DND-41 (cell line): ENCODE data around the gene ZNF143.

ENCODE experiments used
- ATAC-seq: fragments of 200-7000 bp; cut with Tn5 transposase; 3 replicates; pipeline ENCODE4 v1.9.1; 2021; ENCODE audit warnings: low read depth; ENCODE audit not compliant: insufficient read depth
- DNase-seq: peaks from one replicate; pipeline ENCODE4 v3.0.0-alpha.2; 2020
- H2AFZ ChIP-seq: 2 replicates; pipeline ENCODE4 v1.6.0; 2012; ENCODE audit warnings: low read depth, low read length
- H3K27ac ChIP-seq: 2 replicates; pipeline ENCODE4 v1.5.1; 2012; ENCODE audit warnings: low read length, inconsistent platforms
- H3K27me3 ChIP-seq: fragments of 200-600 bp; sonication (generic); 2 replicates; pipeline ENCODE4 v1.6.0; 2012; ENCODE audit warnings: low read length, mild to moderate bottlenecking, inconsistent platforms; ENCODE audit not compliant: insufficient read depth, poor library complexity
- H3K36me3 ChIP-seq: 2 replicates; pipeline ENCODE4 v1.5.1; 2012; ENCODE audit warnings: low read length, inconsistent platforms; ENCODE audit not compliant: insufficient read depth
- H3K4me1 ChIP-seq: 2 replicates; pipeline ENCODE4 v1.5.1; 2012; ENCODE audit warnings: mild to moderate bottlenecking, low read length; ENCODE audit not compliant: insufficient read depth
- H3K4me2 ChIP-seq: 2 replicates; pipeline ENCODE4 v1.6.0; 2012; ENCODE audit warnings: mild to moderate bottlenecking, moderate library complexity, low read length, inconsistent platforms; ENCODE audit not compliant: insufficient read depth
- H3K4me3 ChIP-seq, 2 experiments: fragments of 200-600 bp in 1 of 2; shearing (Covaris generic) in 1 of 2; 2 replicates each; pipeline ENCODE4 v1.5.1; 2012 to 2016; ENCODE audit warnings: inconsistent platforms in 2 of 2, low read length in 2 of 2, mild to moderate bottlenecking in 2 of 2, low read depth in 1 of 2, moderate library complexity in 1 of 2
- H3K79me2 ChIP-seq: 2 replicates; pipeline ENCODE4 v1.6.0; 2012; ENCODE audit warnings: low read length, inconsistent platforms; ENCODE audit not compliant: insufficient read depth
- H3K9ac ChIP-seq: 2 replicates; pipeline ENCODE4 v1.6.0; 2012; ENCODE audit warnings: low read depth, mild to moderate bottlenecking, inconsistent platforms, low read length, moderate library complexity
- H3K9me3 ChIP-seq: 2 replicates; pipeline ENCODE4 v1.5.1; 2012; ENCODE audit warnings: low read length, moderate library complexity, mild to moderate bottlenecking, inconsistent platforms; ENCODE audit not compliant: insufficient read depth, severe bottlenecking
- H4K20me1 ChIP-seq: 2 replicates; pipeline ENCODE4 v1.6.0; 2012; ENCODE audit warnings: low read length; ENCODE audit not compliant: insufficient read depth
- CTCF ChIP-seq: IDR thresholded peaks from 2 replicates; pipeline ENCODE4 v1.5.1; 2012; ENCODE audit warnings: borderline replicate concordance, low read length, moderate library complexity, mild to moderate bottlenecking; ENCODE audit not compliant: poor library complexity, severe bottlenecking; ENCODE audit errors: extremely low read depth
- EZH2 ChIP-seq: IDR thresholded peaks from 3 replicates; pipeline ENCODE4 v1.6.1; 2012; ENCODE audit warnings: borderline replicate concordance, low read depth, mild to moderate bottlenecking, moderate library complexity, low read length, inconsistent platforms; ENCODE audit not compliant: severe bottlenecking

Gene ZNF143

GRCh38 chr11:9462806-9463537, 2.2 kb downstream of the ZNF143 start:
- Histone ChIP-seq H2AFZ (no peak overlapping the region), H3K9ac (no peak overlapping the region), H3K79me2 (peaks cover 73% of the 10 kb centered on the region), H3K4me2 (peak overlapping the region; percentile 80; the same call in 1 of the 2 replicates), H4K20me1 (no peaks in the 10 kb centered on the region), H3K9me3 (no peaks in the 10 kb centered on the region), H3K4me1 (peaks cover 26% of the 10 kb centered on the region), H3K36me3 (no peaks in the 10 kb centered on the region), H3K27ac (no peak overlapping the region), H3K27me3 (no peaks in the 10 kb centered on the region), H3K4me3 (no peak overlapping the region)
- DNase-seq (no peak), ATAC-seq (no peak)
- TF ChIP-seq EZH2 (no peak), CTCF (no peak)

- Histone ChIP-seq H3K79me2 (peaks cover 39% of the 10 kb centered on the region), H3K4me2 (no peak overlapping the region), H3K4me1 (no peaks in the 10 kb centered on the region), H3K9me3 (no peaks in the 10 kb centered on the region), H3K27ac (no peak overlapping the region), H4K20me1 (no peaks in the 10 kb centered on the region), H3K27me3 (no peaks in the 10 kb centered on the region), H3K4me3 (no peak overlapping the region), H3K9ac (no peak overlapping the region), H2AFZ (no peak overlapping the region), H3K36me3 (peaks cover 26% of the 10 kb centered on the region)
- DNase-seq (no peak), ATAC-seq (no peak)
- TF ChIP-seq CTCF (no peak), EZH2 (no peak)
These were observed 10.0 kb downstream of the ZNF143 start for GRCh38 chr11:9470765-9471164.

- H3K79me2 ChIP-seq = peaks cover 18% of the 10 kb centered on the region
- no peak overlapping the region for H3K4me3 ChIP-seq
- no peaks in the 10 kb centered on the region for H3K4me1 ChIP-seq
- no peak overlapping the region for H3K4me2 ChIP-seq
- no peak overlapping the region for H2AFZ ChIP-seq
- no peaks in the 10 kb centered on the region for H3K27me3 ChIP-seq
- H3K9ac ChIP-seq = no peak overlapping the region
- H3K9me3 ChIP-seq = no peaks in the 10 kb centered on the region
- DNase-seq (no peak), ATAC-seq (no peak)
- TF ChIP-seq CTCF = no peak
- peaks cover 32% of the 10 kb centered on the region for H3K36me3 ChIP-seq
- H4K20me1 ChIP-seq = no peaks in the 10 kb centered on the region
- H3K27ac ChIP-seq = no peak overlapping the region
These were observed 12.6 kb downstream of the ZNF143 start for GRCh38 chr11:9473408-9473807.
